Measurements from ENCODE around the gene NMNAT3.

DNA sequence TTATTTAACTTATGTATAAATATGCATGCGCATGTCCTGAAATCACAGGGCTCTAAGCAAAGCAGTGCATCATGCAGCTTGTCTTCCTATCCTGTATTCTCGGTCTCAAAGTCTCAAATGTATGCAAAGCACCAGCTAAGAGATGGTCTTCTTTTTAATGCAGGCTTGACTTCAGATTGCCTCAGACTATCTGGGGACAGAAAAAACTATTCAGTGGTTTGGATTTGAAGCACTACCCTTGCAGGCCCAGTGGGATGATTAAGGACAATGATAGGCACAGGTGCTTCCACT is 18.5 kb upstream of the NMNAT3 start:
- TF ChIP-seq YY1 (IDR thresholded peaks at IDR 0.05), result no peak
- no peak for TF ChIP-seq NR2F2 (IDR thresholded peaks at IDR 0.05)
